CD14-positive monocyte (primary cell): Measurements from ENCODE around the gene DAPK1. TPM values are rescaled to one million over a fixed set of nuclear protein-coding genes. Genes with fewer than 3 reads are reported as not detected.

Source experiments
- DNase-seq, 3 donors: peaks; one replicate each; pipeline ENCODE4 v3.0.0-alpha.2; 2011 to 2022
- H2AFZ ChIP-seq: 2 replicates; pipeline ENCODE4 v1.6.0; 2012; ENCODE audit warnings: mild to moderate bottlenecking, low read depth, low read length, inconsistent platforms; ENCODE audit not compliant: insufficient read depth, poor library complexity, severe bottlenecking
- H3K27ac ChIP-seq, 2 donors: 1 replicate in 1 of 2; 2 replicates in 1 of 2; pipeline ENCODE4 v1.5.1; 2012 to 2013; ENCODE audit warnings: low read length in 2 of 2, control low read depth in 1 of 2, inconsistent platforms in 1 of 2, low read depth in 1 of 2, mild to moderate bottlenecking in 1 of 2
- H3K27me3 ChIP-seq, 2 donors: one replicate each; pipeline versions ENCODE4 v1.6.0 to v1.6.1; 2011 to 2013; ENCODE audit warnings: low read length in 2 of 2; ENCODE audit not compliant: control insufficient read depth in 2 of 2, insufficient read depth in 2 of 2
- H3K36me3 ChIP-seq, 2 donors: replicated peaks in 1 of 2; 1 replicate in 1 of 2; 2 replicates in 1 of 2; pipeline versions ENCODE4 v1.5.1 to v1.6.1; 2012 to 2013; ENCODE audit warnings: low read length in 2 of 2, control low read depth in 1 of 2, inconsistent platforms in 1 of 2, mild to moderate bottlenecking in 1 of 2; ENCODE audit not compliant: insufficient read depth in 2 of 2, control insufficient read depth in 1 of 2
- H3K4me1 ChIP-seq, 2 donors: 1 replicate in 1 of 2; 2 replicates in 1 of 2; pipeline versions ENCODE4 v1.5.1 to v1.6.1; 2012 to 2013; ENCODE audit warnings: low read length in 2 of 2, control low read depth in 1 of 2, inconsistent platforms in 1 of 2, mild to moderate bottlenecking in 1 of 2, moderate library complexity in 1 of 2; ENCODE audit not compliant: insufficient read depth in 2 of 2, control insufficient read depth in 1 of 2
- H3K4me2 ChIP-seq: replicated peaks from 2 replicates; pipeline ENCODE3; 2012; ENCODE audit warnings: low read length, moderate library complexity, mild to moderate bottlenecking; ENCODE audit not compliant: poor library complexity, severe bottlenecking; ENCODE audit errors: extremely low read depth
- H3K4me3 ChIP-seq, 3 experiments: fragments of 200-600 bp in 1 of 3; sonication (generic) in 1 of 3; replicated peaks in 1 of 3; 1 replicate in 2 of 3; 2 replicates in 1 of 3; pipeline ENCODE4 v1.5.1; 2011 to 2013; ENCODE audit warnings: low read length in 3 of 3, mild to moderate bottlenecking in 3 of 3, control low read depth in 2 of 3, low read depth in 2 of 3, inconsistent platforms in 1 of 3, moderate library complexity in 1 of 3
- H3K79me2 ChIP-seq: 2 replicates; pipeline ENCODE4 v1.6.0; 2012; ENCODE audit warnings: mild to moderate bottlenecking, control low read depth, inconsistent platforms, low read length, moderate library complexity; ENCODE audit not compliant: insufficient read depth
- H3K9ac ChIP-seq: 2 replicates; pipeline ENCODE4 v1.6.0; 2017; ENCODE audit warnings: low read length, mild to moderate bottlenecking; ENCODE audit not compliant: insufficient read depth, poor library complexity, severe bottlenecking
- H3K9me3 ChIP-seq, 2 donors: replicated peaks in 1 of 2; 1 replicate in 1 of 2; 2 replicates in 1 of 2; pipeline versions ENCODE4 v1.5.1 to v1.6.1; 2012 to 2013; ENCODE audit warnings: low read length in 2 of 2, control low read depth in 1 of 2; ENCODE audit not compliant: control insufficient read depth in 1 of 2, insufficient read depth in 1 of 2
- H4K20me1 ChIP-seq: 2 replicates; pipeline ENCODE4 v1.6.0; 2012; ENCODE audit warnings: mild to moderate bottlenecking, low read length, control low read depth, moderate library complexity; ENCODE audit not compliant: insufficient read depth
- H3K27ac Mint-ChIP-seq, 7 donors: one replicate each; pipeline ENCODE4 v1.8.0; 2020; ENCODE audit warnings: mild to moderate bottlenecking in 7 of 7, mixed read lengths in 7 of 7, moderate library complexity in 6 of 7, inconsistent platforms in 2 of 7
- H3K27me3 Mint-ChIP-seq, 3 donors: one replicate each; pipeline ENCODE4 v1.8.0; 2021 to 2022; ENCODE audit warnings: low read depth in 3 of 3, mild to moderate bottlenecking in 3 of 3, mixed read lengths in 3 of 3, moderate library complexity in 3 of 3, inconsistent platforms in 1 of 3
- H3K36me3 Mint-ChIP-seq, 2 donors: one replicate each; pipeline ENCODE4 v1.8.0; 2020; ENCODE audit warnings: mixed read lengths in 2 of 2, inconsistent platforms in 1 of 2, mild to moderate bottlenecking in 1 of 2
- H3K4me1 Mint-ChIP-seq: one replicate; pipeline ENCODE4 v1.8.0; 2020; ENCODE audit warnings: mild to moderate bottlenecking, mixed read lengths
- H3K4me3 Mint-ChIP-seq, 2 donors: one replicate each; pipeline ENCODE4 v1.8.0; 2020; ENCODE audit warnings: mild to moderate bottlenecking in 2 of 2, mixed read lengths in 2 of 2, moderate library complexity in 1 of 2
- H3K9me3 Mint-ChIP-seq, 7 donors: one replicate each; pipeline ENCODE4 v1.8.0; 2020 to 2022; ENCODE audit warnings: mixed read lengths in 7 of 7, mild to moderate bottlenecking in 6 of 7, moderate library complexity in 6 of 7, inconsistent platforms in 2 of 7
- WGBS: methylation state at CpG from one replicate; pipeline ENCODE4 v1.1.5; 2013; ENCODE audit warnings: missing lambda C conversion rate; ENCODE audit not compliant: insufficient coverage; 5-methylcytosine and 5-hydroxymethylcytosine counted together
- intact Hi-C, 2 donors: fragments of 100-400 bp; cut with micrococcal nuclease; formaldehyde crosslinking; loops; one replicate each; pipeline versions ENCODE4 v1.15.0 to v1.15.1; 2023
- polyA plus RNA-seq, 3 donors: library from polyadenylated mRNA; depleted of rRNA in 1 of 3; unstranded in 2 of 3; stranded (reverse) in 1 of 3; fragments of 300-500 nt in 2 of 3; fragments of >200 nt in 1 of 3; fragmentation: Illumina TruSeq in 2 of 3; gene quantifications; 1 replicate in 2 of 3; 2 replicates in 1 of 3; pipeline ENCODE4 v1.2.3, GENCODE V29; 2012 to 2021
- TF ChIP-seq, protein P1 (sequence below): fragments of 200-600 bp; IDR thresholded peaks from one replicate; pipeline ENCODE4 v1.8.0; 2022; ENCODE audit warnings: antibody characterized with exemption, mild to moderate bottlenecking

DAPK1 gene
- polyA plus RNA-seq, 3 donors: 24.1 to 102 (median 44.4) TPM

DNA sequence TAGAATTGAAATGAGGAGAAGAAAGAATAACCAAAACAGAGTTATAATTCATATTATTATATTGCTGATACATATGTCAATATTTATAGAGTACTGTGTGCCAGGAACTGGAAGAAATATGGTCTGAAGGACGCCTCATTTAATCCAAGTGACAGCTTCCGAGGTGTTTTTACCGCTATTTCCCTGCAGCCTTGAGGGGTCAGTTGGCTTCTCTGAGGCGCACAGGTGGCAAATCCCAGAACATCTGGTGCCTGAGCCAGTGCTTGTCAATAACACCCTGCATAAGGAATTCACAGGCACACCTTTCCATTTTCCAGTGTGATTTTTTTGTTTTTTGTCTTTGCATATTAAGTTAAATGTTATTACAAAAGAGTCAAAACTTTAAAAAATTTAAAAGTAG, 185.0 kb downstream of the DAPK1 start:
- H2AFZ ChIP-seq: no peak overlapping the region
- no peaks in the 10 kb centered on the region for H3K9me3 ChIP-seq
- H3K79me2 ChIP-seq: no peaks in the 10 kb centered on the region
- Mint-ChIP-seq H3K9me3 (peaks cover 0 to 3% (median 0%) of the 10 kb centered on the region in 7 donors), H3K36me3 (peaks cover 75 to 88% of the 10 kb centered on the region in 2 donors), H3K27ac (no peak overlapping the region), H3K4me3 (no peak overlapping the region), H3K27me3 (peaks cover 0 to 4% (median 3%) of the 10 kb centered on the region in 3 donors), H3K4me1 (peaks cover 24% of the 10 kb centered on the region)
- H3K4me1 ChIP-seq: peaks cover 21 to 22% of the 10 kb centered on the region in 2 donors
- no peak overlapping the region for H3K27ac ChIP-seq
- peaks cover 56% of the 10 kb centered on the region for H4K20me1 ChIP-seq
- WGBS: 100% methylated on average over 3 of the region's 4 CpGs
- no peak overlapping the region for H3K4me2 ChIP-seq
- TF ChIP-seq, protein P1, sequence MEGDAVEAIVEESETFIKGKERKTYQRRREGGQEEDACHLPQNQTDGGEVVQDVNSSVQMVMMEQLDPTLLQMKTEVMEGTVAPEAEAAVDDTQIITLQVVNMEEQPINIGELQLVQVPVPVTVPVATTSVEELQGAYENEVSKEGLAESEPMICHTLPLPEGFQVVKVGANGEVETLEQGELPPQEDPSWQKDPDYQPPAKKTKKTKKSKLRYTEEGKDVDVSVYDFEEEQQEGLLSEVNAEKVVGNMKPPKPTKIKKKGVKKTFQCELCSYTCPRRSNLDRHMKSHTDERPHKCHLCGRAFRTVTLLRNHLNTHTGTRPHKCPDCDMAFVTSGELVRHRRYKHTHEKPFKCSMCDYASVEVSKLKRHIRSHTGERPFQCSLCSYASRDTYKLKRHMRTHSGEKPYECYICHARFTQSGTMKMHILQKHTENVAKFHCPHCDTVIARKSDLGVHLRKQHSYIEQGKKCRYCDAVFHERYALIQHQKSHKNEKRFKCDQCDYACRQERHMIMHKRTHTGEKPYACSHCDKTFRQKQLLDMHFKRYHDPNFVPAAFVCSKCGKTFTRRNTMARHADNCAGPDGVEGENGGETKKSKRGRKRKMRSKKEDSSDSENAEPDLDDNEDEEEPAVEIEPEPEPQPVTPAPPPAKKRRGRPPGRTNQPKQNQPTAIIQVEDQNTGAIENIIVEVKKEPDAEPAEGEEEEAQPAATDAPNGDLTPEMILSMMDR: no peak
- DNase-seq: no peak
- no peak overlapping the region for H3K4me3 ChIP-seq
- H3K36me3 ChIP-seq: peaks cover 37 to 77% of the 10 kb centered on the region in 2 donors
- intact Hi-C loops: no loop called here
- no peak overlapping the region for H3K9ac ChIP-seq
- H3K27me3 ChIP-seq: no peaks in the 10 kb centered on the region

DNA sequence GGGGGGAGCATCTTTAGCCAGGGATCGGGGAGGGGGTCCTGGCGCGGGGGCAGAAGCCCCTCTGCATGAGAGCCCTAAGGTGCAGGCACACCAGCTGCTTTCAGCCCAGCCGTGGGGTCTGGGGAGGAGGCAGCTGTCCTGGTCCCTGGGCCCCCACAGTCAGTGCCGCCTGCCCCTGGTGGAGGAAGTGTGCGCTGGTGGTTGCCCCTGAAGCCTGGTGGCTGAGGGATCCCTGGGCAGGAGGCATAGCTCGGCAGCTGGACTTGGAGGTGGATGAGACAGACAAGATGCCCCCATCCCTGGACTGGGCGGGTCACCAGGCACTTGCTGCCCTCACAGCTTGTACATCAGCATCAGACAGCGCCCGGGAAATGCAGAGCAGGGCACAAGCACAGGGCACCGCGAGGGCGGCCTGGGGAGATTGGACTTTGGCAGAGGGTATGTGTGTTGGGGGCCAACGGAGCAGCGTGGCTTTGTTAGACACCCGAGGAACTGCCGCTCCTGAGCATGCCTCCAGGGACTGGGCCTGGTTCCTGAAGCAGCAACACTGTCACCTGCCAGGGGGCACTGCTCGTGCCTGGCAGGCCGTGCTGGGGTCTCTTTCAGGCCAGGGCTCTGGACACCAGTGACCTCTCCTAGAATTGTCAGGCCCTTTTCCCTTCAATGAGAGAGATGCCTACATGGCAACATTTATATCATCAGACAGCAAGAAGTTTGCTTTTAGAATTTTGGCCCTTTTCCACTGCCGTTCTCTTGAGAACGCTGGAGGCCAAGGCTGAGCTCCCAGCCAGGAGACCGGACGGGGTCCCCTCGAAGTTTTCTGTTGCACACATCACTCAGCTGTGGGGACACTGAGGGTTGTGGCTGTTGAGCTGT, 186.3 kb downstream of the DAPK1 start:
- intact Hi-C loops: no loop called here
- Mint-ChIP-seq H3K27ac (peak overlapping the region in 3 of 7 donors; percentile 78 to 93 (median 83)), H3K27me3 (peaks cover 0 to 4% (median 0%) of the 10 kb centered on the region in 3 donors), H3K4me3 (no peak overlapping the region), H3K36me3 (peaks cover 83 to 91% of the 10 kb centered on the region in 2 donors), H3K9me3 (peaks cover 0 to 3% (median 0%) of the 10 kb centered on the region in 7 donors), H3K4me1 (peaks cover 24% of the 10 kb centered on the region)
- H3K4me2 ChIP-seq: no peak overlapping the region
- H2AFZ ChIP-seq: no peak overlapping the region
- no peak for DNase-seq
- H4K20me1 ChIP-seq: peaks cover 46% of the 10 kb centered on the region
- H3K9me3 ChIP-seq: no peaks in the 10 kb centered on the region
- H3K4me3 ChIP-seq: no peak overlapping the region
- H3K4me1 ChIP-seq: peaks cover 21 to 22% of the 10 kb centered on the region in 2 donors
- no peaks in the 10 kb centered on the region for H3K79me2 ChIP-seq
- TF ChIP-seq, protein P1: no peak
- WGBS: 85% methylated on average over 20 of the region's 24 CpGs
- H3K27me3 ChIP-seq: no peaks in the 10 kb centered on the region
- H3K36me3 ChIP-seq: peaks cover 37 to 85% of the 10 kb centered on the region in 2 donors
- no peak overlapping the region for H3K9ac ChIP-seq
- H3K27ac ChIP-seq: no peak overlapping the region
